ENCODE measurements around the gene PCSK2.

DNA sequence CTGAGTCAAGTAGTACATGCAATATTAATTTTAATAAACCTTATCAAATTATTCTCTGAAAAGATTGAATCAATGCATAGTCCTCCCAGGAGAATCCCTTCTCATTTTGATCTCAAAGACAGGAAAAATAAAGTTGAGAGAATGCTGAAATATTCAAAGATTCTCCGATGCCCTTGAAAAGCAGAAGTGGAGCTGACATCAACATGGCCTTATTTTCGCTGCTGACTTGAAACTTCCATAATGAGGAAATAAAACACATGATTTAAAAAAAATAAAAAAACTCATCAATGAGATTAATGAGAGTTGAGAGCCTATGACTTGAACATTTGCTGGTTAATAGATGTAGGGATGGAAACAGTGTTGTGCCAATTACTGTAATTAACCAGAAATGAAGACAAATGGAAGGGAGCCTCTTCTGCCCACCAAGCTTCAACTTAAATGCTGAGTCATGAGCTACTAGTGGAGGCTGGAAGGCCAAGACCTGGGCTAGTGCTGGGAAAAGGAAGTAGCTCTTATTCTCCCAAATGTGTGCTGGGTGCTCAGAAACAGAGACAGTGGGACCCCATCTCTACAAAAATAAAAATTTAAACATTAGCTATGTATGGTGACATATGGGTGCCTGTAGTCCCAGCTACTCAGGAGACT, 164.4 kb downstream of the PCSK2 start:
- TF ChIP-seq EZH2 (IDR thresholded peaks at IDR 0.05; ENCODE audit: borderline replicate concordance) (no peak), EZH2phosphoT487 (IDR thresholded peaks at IDR 0.05; ENCODE audit: low read depth, severe bottlenecking, unreplicated experiment) (no peak)
- TF ChIP-seq, protein P1, sequence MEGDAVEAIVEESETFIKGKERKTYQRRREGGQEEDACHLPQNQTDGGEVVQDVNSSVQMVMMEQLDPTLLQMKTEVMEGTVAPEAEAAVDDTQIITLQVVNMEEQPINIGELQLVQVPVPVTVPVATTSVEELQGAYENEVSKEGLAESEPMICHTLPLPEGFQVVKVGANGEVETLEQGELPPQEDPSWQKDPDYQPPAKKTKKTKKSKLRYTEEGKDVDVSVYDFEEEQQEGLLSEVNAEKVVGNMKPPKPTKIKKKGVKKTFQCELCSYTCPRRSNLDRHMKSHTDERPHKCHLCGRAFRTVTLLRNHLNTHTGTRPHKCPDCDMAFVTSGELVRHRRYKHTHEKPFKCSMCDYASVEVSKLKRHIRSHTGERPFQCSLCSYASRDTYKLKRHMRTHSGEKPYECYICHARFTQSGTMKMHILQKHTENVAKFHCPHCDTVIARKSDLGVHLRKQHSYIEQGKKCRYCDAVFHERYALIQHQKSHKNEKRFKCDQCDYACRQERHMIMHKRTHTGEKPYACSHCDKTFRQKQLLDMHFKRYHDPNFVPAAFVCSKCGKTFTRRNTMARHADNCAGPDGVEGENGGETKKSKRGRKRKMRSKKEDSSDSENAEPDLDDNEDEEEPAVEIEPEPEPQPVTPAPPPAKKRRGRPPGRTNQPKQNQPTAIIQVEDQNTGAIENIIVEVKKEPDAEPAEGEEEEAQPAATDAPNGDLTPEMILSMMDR (IDR thresholded peaks at IDR 0.05; ENCODE audit: poor library complexity), result no peak
